Measurements from ENCODE around the gene CAMTA1. TPM values are rescaled to one million over a fixed set of nuclear protein-coding genes. Genes with fewer than 3 reads are reported as not detected.

The CAMTA1 gene
- total RNA-seq, 4 donors from 2014 or later, result 86.3 to 170 (median 132) TPM

DNA sequence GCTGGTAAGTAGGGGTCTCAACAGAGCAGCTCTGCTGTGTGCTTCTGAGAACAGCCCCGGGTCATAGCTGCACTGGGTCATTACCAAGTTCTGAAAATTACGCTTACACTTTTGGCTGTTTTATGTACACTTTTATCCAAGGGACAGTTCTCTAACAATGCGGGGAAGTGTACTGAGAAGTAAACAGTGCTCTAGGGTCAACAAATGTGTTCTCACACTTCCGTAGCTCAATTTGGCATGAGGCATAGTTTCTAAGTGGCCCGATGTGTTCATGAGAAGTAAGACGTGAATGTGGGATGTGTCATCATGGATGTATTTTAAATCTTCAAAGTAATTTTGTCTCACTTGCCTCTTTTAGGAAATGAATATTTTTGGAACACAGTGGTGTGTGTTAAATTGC is 975.0 kb downstream of the CAMTA1 start:
- TF ChIP-seq POLR2AphosphoS5 (IDR thresholded peaks at IDR 0.05) (no peak), POLR2A (IDR thresholded peaks at IDR 0.05) (no peak), CTCF (IDR thresholded peaks at IDR 0.05) (no peak), EP300 (IDR thresholded peaks at IDR 0.05) (no peak)
- no peak overlapping the region for H3K27ac ChIP-seq
- H3K36me3 ChIP-seq, result no peaks in the 10 kb centered on the region
- H3K27me3 ChIP-seq, result no peaks in the 10 kb centered on the region
- 59 to 84% methylated on average over 5 to 6 of the region's 6 CpGs for WGBS, 2 donors (ENCODE audit: low coverage in 1 of 2)
- H3K4me1 ChIP-seq, result no peaks in the 10 kb centered on the region
- H3K9me3 ChIP-seq, result no peaks in the 10 kb centered on the region
- ATAC-seq, result no peak
- H3K4me3 ChIP-seq, result no peak overlapping the region

GRCh38 chr1:7761103-7761502 is 975.8 kb downstream of the CAMTA1 start:
- TF ChIP-seq POLR2AphosphoS5 (IDR thresholded peaks at IDR 0.05), result no peak
- no peak for ATAC-seq
- no peak overlapping the region for H3K27ac ChIP-seq
- no peaks in the 10 kb centered on the region for H3K36me3 ChIP-seq
- H3K9me3 ChIP-seq, result no peaks in the 10 kb centered on the region
- 71 to 87% methylated on average over 1 to 3 of the region's 3 CpGs for WGBS, 2 donors (ENCODE audit: low coverage in 1 of 2)
- no peak overlapping the region for H3K4me3 ChIP-seq
- no peaks in the 10 kb centered on the region for H3K4me1 ChIP-seq
- H3K27me3 ChIP-seq, result no peaks in the 10 kb centered on the region

DNA sequence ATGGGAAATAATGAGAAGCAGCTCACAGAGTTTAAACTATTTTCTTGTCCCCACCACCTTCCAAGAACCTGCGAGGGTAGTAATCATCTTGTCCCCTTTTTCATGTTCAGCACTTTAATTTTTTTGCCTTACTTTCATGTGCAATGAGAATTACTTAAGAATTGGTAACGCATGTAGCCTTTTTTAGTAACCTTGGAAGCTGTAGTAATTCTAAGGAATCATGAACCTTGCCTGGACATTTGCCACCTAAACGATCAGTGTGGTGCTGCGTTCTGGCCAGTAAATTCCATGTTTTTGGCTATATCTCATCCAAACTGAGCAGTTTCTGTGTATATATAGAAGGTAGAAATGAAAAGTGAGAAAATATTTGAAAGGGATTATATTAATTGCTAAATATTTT is 981.9 kb downstream of the CAMTA1 start:
- WGBS, 2 donors (ENCODE audit: low coverage in 1 of 2), result 83 to 91% methylated on average over 4 of the region's 4 CpGs
- no peak for ATAC-seq
- H3K36me3 ChIP-seq, result no peaks in the 10 kb centered on the region
- no peak overlapping the region for H3K27ac ChIP-seq
- peaks cover 0 to 13% (median 4%) of the 10 kb centered on the region in 3 donors for H3K4me1 ChIP-seq
- no peak overlapping the region for H3K4me3 ChIP-seq
- H3K27me3 ChIP-seq, result no peaks in the 10 kb centered on the region
- no peaks in the 10 kb centered on the region for H3K9me3 ChIP-seq
- TF ChIP-seq POLR2A (IDR thresholded peaks at IDR 0.05) (no peak), POLR2AphosphoS5 (IDR thresholded peaks at IDR 0.05) (no peak), CTCF (IDR thresholded peaks at IDR 0.05) (no peak), EP300 (IDR thresholded peaks at IDR 0.05) (no peak)

DNA sequence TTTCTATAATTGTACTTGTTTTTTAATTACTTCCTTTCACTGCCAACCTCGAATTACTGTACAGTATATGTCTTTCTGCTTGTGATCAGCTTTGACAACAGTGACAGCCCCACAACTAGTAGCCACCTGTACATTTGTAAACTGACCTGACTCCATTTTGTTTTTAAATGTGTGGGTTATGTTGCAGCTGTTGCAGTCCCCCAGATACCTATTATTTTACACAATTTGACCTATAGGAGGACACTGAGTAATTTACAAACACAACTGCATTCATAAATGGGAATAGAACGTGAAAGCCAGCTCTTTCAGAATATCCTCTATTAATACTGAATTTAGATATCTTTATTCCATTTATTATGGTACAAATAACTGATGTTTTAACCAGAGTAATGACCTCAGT is 983.3 kb downstream of the CAMTA1 start:
- TF ChIP-seq POLR2AphosphoS5 (IDR thresholded peaks at IDR 0.05), result no peak
- TF ChIP-seq EP300 (IDR thresholded peaks at IDR 0.05), result no peak
- TF ChIP-seq CTCF (IDR thresholded peaks at IDR 0.05), result no peak
- no peak for TF ChIP-seq POLR2A (IDR thresholded peaks at IDR 0.05)
- Histone ChIP-seq H3K36me3 (peaks cover 0 to 13% of the 10 kb centered on the region in 2 donors), H3K4me3 (no peak overlapping the region), H3K27me3 (no peaks in the 10 kb centered on the region), H3K4me1 (peaks cover 3 to 27% (median 11%) of the 10 kb centered on the region in 3 donors), H3K9me3 (no peaks in the 10 kb centered on the region), H3K27ac (no peak overlapping the region)
- WGBS, 2 donors (ENCODE audit: low coverage in 1 of 2), result 53 to 68% methylated on average over 2 of the region's 2 CpGs
- ATAC-seq, result no peak

DNA sequence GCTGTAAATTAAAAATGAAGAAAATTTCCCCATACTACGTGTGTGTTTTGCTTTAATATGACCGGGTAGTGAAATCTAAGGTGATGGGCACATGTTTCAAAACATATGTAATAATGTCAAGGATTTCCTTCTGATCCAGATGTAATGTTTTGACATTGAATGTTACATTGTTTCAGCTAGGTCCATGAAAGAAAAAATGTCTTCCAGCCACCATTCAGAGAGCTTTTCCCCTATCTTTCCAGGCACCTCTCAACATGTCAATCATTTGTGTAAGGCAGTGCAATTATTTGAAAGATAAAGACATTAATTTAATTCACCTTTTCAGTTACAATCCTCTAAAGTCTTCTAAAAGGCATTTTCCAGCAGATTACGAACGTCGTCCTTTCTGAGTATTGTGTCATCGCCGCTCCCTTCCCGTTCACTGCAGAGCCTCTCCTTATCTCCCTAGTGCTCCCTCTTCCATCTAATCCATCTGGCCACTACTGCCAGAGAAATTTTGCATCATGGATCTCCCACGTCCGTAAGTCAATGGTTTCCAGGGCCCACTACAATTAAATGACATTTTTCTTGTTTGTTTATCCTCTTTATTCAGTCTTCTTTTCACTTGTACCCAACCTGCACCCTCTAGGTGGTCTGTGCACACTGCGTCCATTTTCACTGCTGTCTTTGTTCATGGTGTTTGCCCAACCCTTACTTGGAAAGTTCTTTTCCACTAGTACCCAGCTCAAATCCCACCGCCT is 984.6 kb downstream of the CAMTA1 start:
- H3K4me3 ChIP-seq, result no peak overlapping the region
- no peak overlapping the region for H3K27ac ChIP-seq
- no peak for ATAC-seq
- H3K27me3 ChIP-seq, result no peaks in the 10 kb centered on the region
- peaks cover 3 to 31% (median 11%) of the 10 kb centered on the region in 3 donors for H3K4me1 ChIP-seq
- 85 to 93% methylated on average over 10 to 12 of the region's 12 CpGs for WGBS, 2 donors (ENCODE audit: low coverage in 1 of 2)
- TF ChIP-seq POLR2AphosphoS5 (IDR thresholded peaks at IDR 0.05), result no peak
- no peak for TF ChIP-seq EP300 (IDR thresholded peaks at IDR 0.05)
- no peak for TF ChIP-seq POLR2A (IDR thresholded peaks at IDR 0.05)
- TF ChIP-seq CTCF (IDR thresholded peaks at IDR 0.05), result no peak
- H3K9me3 ChIP-seq, result no peaks in the 10 kb centered on the region
- H3K36me3 ChIP-seq, result peaks cover 0 to 23% of the 10 kb centered on the region in 2 donors
